GM19239 (cell line): ENCODE data around the gene LRR1.
"Not testable (repeated sequence)": the region's sequence is repeated elsewhere in the genome, so short reads cannot be mapped to it uniquely, and the experiment has no call there.

Experiments
- DNase-seq: peaks from one replicate; pipeline ENCODE4 v3.0.0; 2011; ENCODE audit warnings: low spot score; ENCODE audit not compliant: insufficient read length
- FAIRE-seq: peaks from 2 replicates; lab custom pipeline; 2011; peaks lifted over from hg19 to GRCh38; lab: Jason Lieb, UNC

The LRR1 gene

GRCh38 chr14:49623941-49624839 is 25.4 kb downstream of the LRR1 start:
- DNase-seq (no peak), FAIRE-seq (peak; percentile 44)

GRCh38 chr14:49633640-49634546 is 35.2 kb downstream of the LRR1 start:
- peak; percentile 85 for FAIRE-seq

GRCh38 chr14:49634547-49635334 is 36.0 kb downstream of the LRR1 start, which contains the start of gene DNAAF2:
DNAAF2 (minus strand) TSS chr14:49635244; CDS start chr14:49635149, 95 bp downstream.
- DNase-seq (peak; percentile 23), FAIRE-seq (no peak)

More at GRCh38 chr14:49633640-49634546, 35.2 kb downstream of the LRR1 start:
- peak; percentile 55 for DNase-seq

GRCh38 chr14:49636866-49637265 is 38.1 kb downstream of the LRR1 start:
- no peak for FAIRE-seq
- no peak for DNase-seq

GRCh38 chr14:49637534-49638078 is 38.9 kb downstream of the LRR1 start:
- no peak for DNase-seq
- no peak for FAIRE-seq

GRCh38 chr14:49640540-49641417 is 42.0 kb downstream of the LRR1 start:
- FAIRE-seq (peak; percentile 64), DNase-seq (no peak)

GRCh38 chr14:49641697-49642129 is 43.0 kb downstream of the LRR1 start:
- FAIRE-seq (peak; percentile 84), DNase-seq (no peak)

- no peak for DNase-seq
- no peak for FAIRE-seq
Measured at GRCh38 chr14:49642163-49642562, 43.4 kb downstream of the LRR1 start.

GRCh38 chr14:49653508-49653907 is 54.8 kb downstream of the LRR1 start:
- FAIRE-seq (no peak), DNase-seq (no peak)

GRCh38 chr14:49654511-49654910 is 55.8 kb downstream of the LRR1 start:
- FAIRE-seq (no peak), DNase-seq (no peak)

- DNase-seq, FAIRE-seq: not testable (repeated sequence)
Measured at GRCh38 chr14:49657500-49657899, 58.8 kb downstream of the LRR1 start.

GRCh38 chr14:49659526-49660455 is 61.1 kb downstream of the LRR1 start:
- no peak for DNase-seq

More at GRCh38 chr14:49659526-49660455, 61.1 kb downstream of the LRR1 start:
- no peak for FAIRE-seq
